ENCODE results near the gene SLC17A5.

- TF ChIP-seq, protein P1, sequence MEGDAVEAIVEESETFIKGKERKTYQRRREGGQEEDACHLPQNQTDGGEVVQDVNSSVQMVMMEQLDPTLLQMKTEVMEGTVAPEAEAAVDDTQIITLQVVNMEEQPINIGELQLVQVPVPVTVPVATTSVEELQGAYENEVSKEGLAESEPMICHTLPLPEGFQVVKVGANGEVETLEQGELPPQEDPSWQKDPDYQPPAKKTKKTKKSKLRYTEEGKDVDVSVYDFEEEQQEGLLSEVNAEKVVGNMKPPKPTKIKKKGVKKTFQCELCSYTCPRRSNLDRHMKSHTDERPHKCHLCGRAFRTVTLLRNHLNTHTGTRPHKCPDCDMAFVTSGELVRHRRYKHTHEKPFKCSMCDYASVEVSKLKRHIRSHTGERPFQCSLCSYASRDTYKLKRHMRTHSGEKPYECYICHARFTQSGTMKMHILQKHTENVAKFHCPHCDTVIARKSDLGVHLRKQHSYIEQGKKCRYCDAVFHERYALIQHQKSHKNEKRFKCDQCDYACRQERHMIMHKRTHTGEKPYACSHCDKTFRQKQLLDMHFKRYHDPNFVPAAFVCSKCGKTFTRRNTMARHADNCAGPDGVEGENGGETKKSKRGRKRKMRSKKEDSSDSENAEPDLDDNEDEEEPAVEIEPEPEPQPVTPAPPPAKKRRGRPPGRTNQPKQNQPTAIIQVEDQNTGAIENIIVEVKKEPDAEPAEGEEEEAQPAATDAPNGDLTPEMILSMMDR (IDR thresholded peaks at IDR 0.05): no peak
- no peak for TF ChIP-seq POLR2A (IDR thresholded peaks at IDR 0.05)
Measured at GRCh38 chr6:73694711-73695411, 41.1 kb upstream of the SLC17A5 start.
